Measurements from ENCODE around the gene SLC19A1.

Gene SLC19A1

GRCh38 chr21:45460611-45461368, 81.5 kb downstream of the SLC19A1 start:
- H3K27ac ChIP-seq: no peak overlapping the region
- DNase-seq (ENCODE audit: low read depth, low spot score): no peak

GRCh38 chr21:45460011-45460565, 82.2 kb downstream of the SLC19A1 start:
- DNase-seq (ENCODE audit: low read depth, low spot score): no peak
- H3K27ac ChIP-seq: no peak overlapping the region

- DNase-seq (ENCODE audit: low read depth, low spot score): no peak
- no peak overlapping the region for H3K27ac ChIP-seq
Measured at GRCh38 chr21:45459171-45460010, 82.8 kb downstream of the SLC19A1 start.

- no peak for DNase-seq (ENCODE audit: low read depth, low spot score)
- no peak overlapping the region for H3K27ac ChIP-seq
Measured at GRCh38 chr21:45458281-45459170, 83.7 kb downstream of the SLC19A1 start.

- no peak overlapping the region for H3K27ac ChIP-seq
- no peak for DNase-seq (ENCODE audit: low read depth, low spot score)
Measured at GRCh38 chr21:45457832-45458172, 84.4 kb downstream of the SLC19A1 start.

GRCh38 chr21:45457161-45457831, 84.9 kb downstream of the SLC19A1 start:
- DNase-seq (ENCODE audit: low read depth, low spot score): no peak
- H3K27ac ChIP-seq: no peak overlapping the region

- no peak overlapping the region for H3K27ac ChIP-seq
- no peak for DNase-seq (ENCODE audit: low read depth, low spot score)
Measured at GRCh38 chr21:45456584-45457160, 85.6 kb downstream of the SLC19A1 start.

- no peak for DNase-seq (ENCODE audit: low read depth, low spot score)
- no peak overlapping the region for H3K27ac ChIP-seq
Measured at GRCh38 chr21:45455674-45456583, 86.3 kb downstream of the SLC19A1 start.

GRCh38 chr21:45454926-45455673, 87.1 kb downstream of the SLC19A1 start:
- no peak overlapping the region for H3K27ac ChIP-seq

GRCh38 chr21:45454060-45454925, 87.9 kb downstream of the SLC19A1 start:
- DNase-seq (ENCODE audit: low read depth, low spot score): no peak
- H3K27ac ChIP-seq: no peak overlapping the region

More at GRCh38 chr21:45454926-45455673, 87.1 kb downstream of the SLC19A1 start:
- DNase-seq (ENCODE audit: low read depth, low spot score): no peak

- no peak overlapping the region for H3K27ac ChIP-seq
- no peak for DNase-seq (ENCODE audit: low read depth, low spot score)
Measured at GRCh38 chr21:45453308-45453950, 88.8 kb downstream of the SLC19A1 start.

- H3K27ac ChIP-seq: no peak overlapping the region
- DNase-seq (ENCODE audit: low read depth, low spot score): no peak
Measured at GRCh38 chr21:45452696-45453307, 89.4 kb downstream of the SLC19A1 start.

GRCh38 chr21:45451771-45452182, 90.5 kb downstream of the SLC19A1 start:
- no peak overlapping the region for H3K27ac ChIP-seq
- no peak for DNase-seq (ENCODE audit: low read depth, low spot score)

- no peak for DNase-seq (ENCODE audit: low read depth, low spot score)
- no peak overlapping the region for H3K27ac ChIP-seq
Measured at GRCh38 chr21:45451091-45451740, 91.0 kb downstream of the SLC19A1 start.

GRCh38 chr21:45450423-45451090, 91.7 kb downstream of the SLC19A1 start:
- H3K27ac ChIP-seq: no peak overlapping the region
- no peak for DNase-seq (ENCODE audit: low read depth, low spot score)

Measured in epithelial cell of prostate (primary cell).